K562 (cell line): ENCODE measurements around the gene MRAS. TPM values are rescaled to one million over a fixed set of nuclear protein-coding genes. Genes with fewer than 3 reads are reported as not detected.

Experiments used
- ATAC-seq: fragments of 200-7000 bp; cut with Tn5 transposase; 3 replicates; pipeline ENCODE4 v1.9.1; 2020; ENCODE audit warnings: moderate library complexity
- BruUV-seq: library from RNA; stranded (reverse); fragments of 400-500 nt; replicated peaks from 2 replicates; lab custom pipeline; 2021; lab: Mats Ljungman, UMichigan
- CTCF ChIA-PET: fragments of 300-600 bp; formaldehyde crosslinking; extraction: SDS; loops from one replicate; lab custom pipeline; 2021; ENCODE audit warnings: low intra/inter-chr PET ratio; lab: Yijun Ruan, JAX
- POLR2A ChIA-PET: fragments of 300-600, 350-650 bp; sonication (Branson Sonifier 250); formaldehyde crosslinking; extraction: SDS; loops from one replicate; lab custom pipeline; 2021; ENCODE audit warnings: antibody characterized with exemption, inconsistent platforms; lab: Yijun Ruan, JAX
- DNase-seq, 4 experiments: peaks; one replicate each; pipeline versions ENCODE4 v3.0.0 to v3.0.0-alpha.2; 2011 to 2018; ENCODE audit warnings: low spot score in 3 of 4, mixed read lengths in 3 of 4; ENCODE audit errors: extremely low read depth in 1 of 4
- FAIRE-seq: peaks from 2 replicates; lab custom pipeline; 2011; peaks lifted over from hg19 to GRCh38; lab: Jason Lieb, UNC
- H2AFZ ChIP-seq: 2 replicates; pipeline ENCODE4 v1.6.0; 2011; ENCODE audit warnings: low read depth, low read length, control low read depth, inconsistent platforms
- H3K27ac ChIP-seq: fragments of 200-600 bp; 3 replicates; pipeline ENCODE4 v1.8.0; 2011; ENCODE audit warnings: low read depth, mild to moderate bottlenecking, control low read depth, inconsistent platforms, low read length, moderate library complexity, mixed read lengths; ENCODE audit errors: extremely low read depth
- H3K27me3 ChIP-seq, 2 experiments: fragments of 300-600 bp in 1 of 2; 2 replicates in 1 of 2; 3 replicates in 1 of 2; pipeline versions ENCODE4 v1.6.0 to v1.8.0; 2011; ENCODE audit warnings: inconsistent platforms in 2 of 2, low read length in 2 of 2, mild to moderate bottlenecking in 1 of 2, mixed read lengths in 1 of 2, moderate library complexity in 1 of 2; ENCODE audit not compliant: control insufficient read depth in 2 of 2, insufficient read depth in 2 of 2
- H3K36me3 ChIP-seq: fragments of 300-600 bp; 3 replicates; pipeline ENCODE4 v1.8.0; 2011; ENCODE audit warnings: mild to moderate bottlenecking, low read length, inconsistent platforms; ENCODE audit not compliant: control insufficient read depth, insufficient read depth
- H3K4me1 ChIP-seq, 2 experiments: fragments of 200-600 bp in 1 of 2; replicated peaks in 1 of 2; 2 replicates in 1 of 2; 3 replicates in 1 of 2; pipeline versions ENCODE4 v1.5.1 to v1.8.0; 2011; ENCODE audit warnings: inconsistent platforms in 2 of 2, low read length in 2 of 2, mild to moderate bottlenecking in 1 of 2, mixed read lengths in 1 of 2, moderate library complexity in 1 of 2; ENCODE audit not compliant: control insufficient read depth in 2 of 2, insufficient read depth in 2 of 2
- H3K4me2 ChIP-seq: 2 replicates; pipeline ENCODE4 v1.6.1; 2011; ENCODE audit warnings: low read length, control low read depth, inconsistent platforms, mixed read lengths; ENCODE audit not compliant: insufficient read depth
- H3K4me3 ChIP-seq: fragments of 200-600 bp; sonication (generic), shearing (Covaris generic); 2 replicates; pipeline ENCODE4 v1.5.1; 2016; ENCODE audit warnings: control low read depth, inconsistent platforms
- H3K79me2 ChIP-seq: fragments of 200-600 bp; 3 replicates; pipeline ENCODE4 v1.8.0; 2011; ENCODE audit warnings: low read length, inconsistent platforms; ENCODE audit not compliant: control insufficient read depth, insufficient read depth
- H3K9ac ChIP-seq, 2 experiments: 2 replicates each; pipeline versions ENCODE4 v1.6.0 to v1.6.1; 2011; ENCODE audit warnings: low read depth in 2 of 2, low read length in 2 of 2, control low read depth in 1 of 2, inconsistent platforms in 1 of 2, mild to moderate bottlenecking in 1 of 2, mixed read lengths in 1 of 2; ENCODE audit not compliant: insufficient read depth in 1 of 2
- H3K9me1 ChIP-seq: one replicate; pipeline ENCODE4 v1.6.0; 2011; ENCODE audit warnings: inconsistent platforms, mild to moderate bottlenecking, low read length, moderate library complexity; ENCODE audit not compliant: control insufficient read depth, insufficient read depth
- H3K9me3 ChIP-seq: replicated peaks from 2 replicates; pipeline ENCODE4 v1.5.1; 2011; ENCODE audit warnings: low read depth, low read length, inconsistent platforms; ENCODE audit not compliant: control insufficient read depth, insufficient read depth
- H4K20me1 ChIP-seq: replicated peaks from 2 replicates; pipeline ENCODE4 v1.6.1; 2011; ENCODE audit warnings: low read length, inconsistent platforms, mixed read lengths; ENCODE audit not compliant: control insufficient read depth, insufficient read depth
- AFF1 ChIP-seq, 2 experiments: fragments of 450-650 bp; IDR thresholded peaks; 2 replicates each; pipeline ENCODE4 v1.6.1; 2018; ENCODE audit warnings: mild to moderate bottlenecking in 2 of 2, low read depth in 1 of 2; ENCODE audit not compliant: partially characterized antibody in 2 of 2
- E2F6 ChIP-seq, 2 experiments: IDR thresholded peaks; 2 replicates each; pipeline ENCODE4 v1.6.1; 2011; ENCODE audit warnings: borderline replicate concordance in 1 of 2, control low read depth in 1 of 2, low read depth in 1 of 2, low read length in 1 of 2, mild to moderate bottlenecking in 1 of 2, mixed read lengths in 1 of 2, moderate library complexity in 1 of 2; ENCODE audit not compliant: insufficient read depth in 1 of 2, insufficient read length in 1 of 2, poor library complexity in 1 of 2, severe bottlenecking in 1 of 2; ENCODE audit errors: extremely low read depth in 1 of 2
- POLR2AphosphoS2 ChIP-seq: IDR thresholded peaks from 2 replicates; pipeline ENCODE4 v1.6.1; 2012; ENCODE audit warnings: low read length, improper control_type of control experiment
- REST ChIP-seq, 2 experiments: fragments of 450-650 bp; formaldehyde crosslinking in 1 of 2; IDR thresholded peaks; 2 replicates each; pipeline versions ENCODE4 v1.4.0 to v1.6.1; 2014 to 2020; ENCODE audit warnings: mild to moderate bottlenecking in 2 of 2, borderline replicate concordance in 1 of 2, low read depth in 1 of 2
- ZNF507 ChIP-seq: conservative IDR thresholded peaks from 2 replicates; pipeline ENCODE4 v1.6.1; 2017; ENCODE audit warnings: missing genetic modification characterization, missing compliant biosample characterization
- WGBS: fragments of 100-300 bp; shearing (Covaris generic); methylation state at CpG from one replicate; pipeline ENCODE4 v1.1.6; 2016; ENCODE audit warnings: low coverage, mixed read lengths; ENCODE audit not compliant: insufficient coverage; ENCODE audit errors: missing lambda C conversion rate; 5-methylcytosine and 5-hydroxymethylcytosine counted together
- in situ Hi-C: fragments of 300-500 bp; cut with MboI; formaldehyde crosslinking; loops from 4 replicates; pipeline ENCODE4 v1.15.0; 2018; ENCODE audit warnings: inconsistent platforms, mixed read lengths
- intact Hi-C: fragments of 100-400 bp; cut with micrococcal nuclease; formaldehyde crosslinking; loops from 2 replicates; pipeline ENCODE4 v1.14.2; 2022
- polyA plus RNA-seq, 8 experiments: library from polyadenylated mRNA; depleted of rRNA in 4 of 8; stranded (reverse) in 5 of 8; unstranded in 3 of 8; fragments of >200 nt; fragmentation: Nextera tagmentation in 2 of 8; fragmentation: Illumina TruSeq in 1 of 8; extraction: Ambion mirVana in 2 of 8; extraction: Trizol in 1 of 8; gene quantifications; 2 replicates each; pipeline versions ENCODE4 v1.2.1 to v1.2.3, GENCODE V29; 2011 to 2014; ENCODE audit warnings: inconsistent platforms in 1 of 8, missing spikeins in 1 of 8
- total RNA-seq, 7 experiments: library from RNA; depleted of rRNA in 6 of 7; stranded (reverse); fragments of >200 nt in 6 of 7; fragmentation: Illumina TruSeq in 2 of 7; extraction: Trizol in 2 of 7; gene quantifications; 2 replicates each; pipeline versions ENCODE4 v1.2.1 to v1.2.3, GENCODE V29; 2011 to 2021; ENCODE audit warnings: low replicate concordance in 1 of 7

The MRAS gene
- total and polyA plus RNA-seq, 9 of the 15 experiments (the other 6 are each of a cell fraction or from before 2014, with no cell fraction given), result 1.5 to 10.0 (median 5.0) TPM

GRCh38 chr3:138338244-138338643 is 10.1 kb upstream of the MRAS start:
- FAIRE-seq (no peak), DNase-seq (no peak), ATAC-seq (no peak)
- Histone ChIP-seq H3K27me3 (peaks cover 0 to 10% of the 10 kb centered on the region in 2 experiments; a peak in 1 of 5 replicates), H3K4me1 (no peaks in the 10 kb centered on the region), H2AFZ (no peak overlapping the region), H3K4me3 (no peak overlapping the region), H3K4me2 (no peak overlapping the region), H3K79me2 (no peaks in the 10 kb centered on the region), H3K9me3 (no peaks in the 10 kb centered on the region), H4K20me1 (no peaks in the 10 kb centered on the region), H3K9me1 (no peaks in the 10 kb centered on the region), H3K36me3 (no peaks in the 10 kb centered on the region), H3K27ac (no peak overlapping the region), H3K9ac (no peak overlapping the region)
- CTCF ChIA-PET, result no interaction called here
- no TSS peak for BruUV-seq
- in situ Hi-C loops (no loop called here), intact Hi-C loops (loop anchor here (10.0 kb wide), 1 partner anchor 47 kb away; no protein-coding TSS in a partner anchor)
- POLR2A ChIA-PET, result interaction anchor here (0.6 kb wide), 1 partner anchor 196 kb away, joined by 3 read pairs; no protein-coding TSS in a partner anchor
- WGBS, result 16% methylated on average over 5 of the region's 5 CpGs
- TF ChIP-seq REST (IDR thresholded peaks at IDR 0.05; ENCODE audit: borderline replicate concordance) (no peak), REST (CRISPR knock-in tag; IDR thresholded peaks at IDR 0.05; ENCODE audit: low read depth) (no peak), E2F6 (IDR thresholded peaks at IDR 0.05; ENCODE audit: borderline replicate concordance in 1 of 2, extremely low read depth in 1 of 2, insufficient read depth in 1 of 2, insufficient read length in 1 of 2, low read depth in 1 of 2, low read length in 1 of 2, poor library complexity in 1 of 2, severe bottlenecking in 1 of 2) (no peak), AFF1 (IDR thresholded peaks at IDR 0.05; ENCODE audit: low read depth in 1 of 2, partially characterized antibody in 2 of 2) (no peak), ZNF507 (tag) (no peak), POLR2AphosphoS2 (no peak)
